HuH-7 (cell line): ENCODE measurements around the gene RPL13.
"Not testable (repeated sequence)": the region's sequence is repeated elsewhere in the genome, so short reads cannot be mapped to it uniquely, and the experiment has no call there.

ENCODE experiments used
- DNase-seq: peaks from one replicate; pipeline ENCODE4 v3.0.0; 2011; ENCODE audit warnings: low spot score

RPL13 gene

GRCh38 chr16:89563639-89564392 lies 3.3 kb downstream of the RPL13 start:
- no peak for DNase-seq

GRCh38 chr16:89564476-89565255 lies 4.2 kb downstream of the RPL13 start:
- no peak for DNase-seq

- DNase-seq = no peak
Measured at GRCh38 chr16:89565256-89565505, 4.7 kb downstream of the RPL13 start.

- DNase-seq = peak; percentile 78
Measured at GRCh38 chr16:89565506-89566372, 5.3 kb downstream of the RPL13 start.

GRCh38 chr16:89567656-89568594 lies 7.4 kb downstream of the RPL13 start:
- no peak for DNase-seq

GRCh38 chr16:89569506-89570341 lies 9.2 kb downstream of the RPL13 start:
- no peak for DNase-seq

GRCh38 chr16:89570342-89570923 lies 10.0 kb downstream of the RPL13 start:
- no peak for DNase-seq

- DNase-seq = not testable (repeated sequence)
Measured at GRCh38 chr16:89570983-89571598, 10.6 kb downstream of the RPL13 start.

GRCh38 chr16:89571636-89572035 lies 11.2 kb downstream of the RPL13 start:
- DNase-seq = no peak

- DNase-seq = no peak
Measured at GRCh38 chr16:89572073-89572484, 11.6 kb downstream of the RPL13 start.

- DNase-seq = no peak
Measured at GRCh38 chr16:89572485-89573205, 12.2 kb downstream of the RPL13 start.

GRCh38 chr16:89573826-89574680 lies 13.6 kb downstream of the RPL13 start:
- DNase-seq = no peak

- peak; percentile 78 for DNase-seq
Measured at GRCh38 chr16:89574681-89575246, 14.3 kb downstream of the RPL13 start.

- no peak for DNase-seq
Measured at GRCh38 chr16:89575247-89576152, 15.0 kb downstream of the RPL13 start, which contains the start of gene CPNE7. Gene CPNE7 (plus strand): TSS chr16:89575758. CDS start chr16:89575898, 140 bp downstream.

GRCh38 chr16:89576153-89577054 lies 15.9 kb downstream of the RPL13 start:
- no peak for DNase-seq
